ENCODE data around the gene CYP27A1.

DNA sequence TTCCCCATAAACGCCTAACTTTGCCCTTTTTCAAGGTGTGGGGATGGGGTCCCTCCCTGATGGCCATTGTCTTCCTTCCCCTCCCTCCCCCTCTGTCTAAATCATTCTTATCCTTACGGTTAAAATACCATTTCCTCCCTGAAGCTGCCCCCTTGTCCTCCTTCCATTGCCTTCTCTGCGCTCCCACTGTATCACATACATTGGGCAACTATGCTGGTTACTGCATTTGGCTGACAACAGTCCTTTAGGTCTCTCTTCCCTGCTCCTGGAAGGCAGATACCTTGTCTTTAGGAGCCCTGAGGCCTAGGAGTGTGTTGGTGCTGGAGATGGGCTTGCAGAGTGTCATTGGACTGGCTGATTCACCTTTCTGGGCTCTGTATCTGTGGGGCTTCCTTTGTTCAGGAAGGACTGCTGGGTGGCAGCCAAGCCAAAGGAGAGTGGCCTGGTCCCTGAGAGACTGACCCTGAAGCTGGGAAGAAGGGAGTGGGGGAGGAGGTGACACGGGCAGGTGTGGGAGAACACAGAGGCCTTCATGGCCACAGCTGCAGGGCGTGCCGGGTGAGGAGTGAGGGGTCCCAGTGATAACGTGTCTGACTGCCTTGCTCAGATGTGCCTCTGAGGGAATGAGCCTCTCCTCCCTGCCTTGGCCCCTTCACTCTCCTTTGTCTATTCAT lies 79.8 kb downstream of the CYP27A1 start:
- TF ChIP-seq, protein P1, sequence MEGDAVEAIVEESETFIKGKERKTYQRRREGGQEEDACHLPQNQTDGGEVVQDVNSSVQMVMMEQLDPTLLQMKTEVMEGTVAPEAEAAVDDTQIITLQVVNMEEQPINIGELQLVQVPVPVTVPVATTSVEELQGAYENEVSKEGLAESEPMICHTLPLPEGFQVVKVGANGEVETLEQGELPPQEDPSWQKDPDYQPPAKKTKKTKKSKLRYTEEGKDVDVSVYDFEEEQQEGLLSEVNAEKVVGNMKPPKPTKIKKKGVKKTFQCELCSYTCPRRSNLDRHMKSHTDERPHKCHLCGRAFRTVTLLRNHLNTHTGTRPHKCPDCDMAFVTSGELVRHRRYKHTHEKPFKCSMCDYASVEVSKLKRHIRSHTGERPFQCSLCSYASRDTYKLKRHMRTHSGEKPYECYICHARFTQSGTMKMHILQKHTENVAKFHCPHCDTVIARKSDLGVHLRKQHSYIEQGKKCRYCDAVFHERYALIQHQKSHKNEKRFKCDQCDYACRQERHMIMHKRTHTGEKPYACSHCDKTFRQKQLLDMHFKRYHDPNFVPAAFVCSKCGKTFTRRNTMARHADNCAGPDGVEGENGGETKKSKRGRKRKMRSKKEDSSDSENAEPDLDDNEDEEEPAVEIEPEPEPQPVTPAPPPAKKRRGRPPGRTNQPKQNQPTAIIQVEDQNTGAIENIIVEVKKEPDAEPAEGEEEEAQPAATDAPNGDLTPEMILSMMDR (IDR thresholded peaks at IDR 0.05): no peak
- TF ChIP-seq EZH2 (IDR thresholded peaks at IDR 0.05) (no peak), EZH2phosphoT487 (IDR thresholded peaks at IDR 0.05) (no peak)

Measured in neural progenitor cell (in vitro differentiated cells).